HepG2 (cell line): ENCODE data around the gene IGFALS. TPM values are rescaled to one million over a fixed set of nuclear protein-coding genes. Genes with fewer than 3 reads are reported as not detected.

Experiments
- HMGXB3 ChIP-seq: sonication (generic); formaldehyde crosslinking; IDR thresholded peaks from 2 replicates; pipeline ENCODE4 v1.4.0; 2020; ENCODE audit warnings: missing genetic modification reagents, borderline replicate concordance
- polyA plus RNA-seq, 8 experiments: library from polyadenylated mRNA; depleted of rRNA in 3 of 8; stranded (reverse) in 7 of 8; unstranded in 1 of 8; fragments of >200 nt; fragmentation: Illumina TruSeq in 4 of 8; extraction: Trizol in 4 of 8; gene quantifications; 2 replicates each; pipeline versions ENCODE4 v1.2.1 to v1.2.3, GENCODE V29; 2011 to 2016; ENCODE audit warnings: low read depth in 4 of 8, missing spikeins in 1 of 8, mixed read lengths in 1 of 8; ENCODE audit not compliant: insufficient read depth in 1 of 8
- total RNA-seq, 5 experiments: library from RNA; depleted of rRNA; stranded (reverse); fragments of >200 nt; fragmentation: Illumina TruSeq; extraction: Trizol; gene quantifications; 2 replicates each; pipeline ENCODE4 v1.2.3, GENCODE V29; 2016; ENCODE audit warnings: low read depth in 1 of 5
- TF ChIP-seq, protein P1 (sequence below): sonication (generic); formaldehyde crosslinking; IDR thresholded peaks from 2 replicates; pipeline ENCODE4 v1.4.0; 2020; ENCODE audit warnings: missing genetic modification reagents

IGFALS gene
- total and polyA plus RNA-seq, 2 of the 13 experiments (the other 11 are each of a cell fraction or from before 2014, with no cell fraction given): 0.34 to 2.4 TPM

- TF ChIP-seq, protein P1, sequence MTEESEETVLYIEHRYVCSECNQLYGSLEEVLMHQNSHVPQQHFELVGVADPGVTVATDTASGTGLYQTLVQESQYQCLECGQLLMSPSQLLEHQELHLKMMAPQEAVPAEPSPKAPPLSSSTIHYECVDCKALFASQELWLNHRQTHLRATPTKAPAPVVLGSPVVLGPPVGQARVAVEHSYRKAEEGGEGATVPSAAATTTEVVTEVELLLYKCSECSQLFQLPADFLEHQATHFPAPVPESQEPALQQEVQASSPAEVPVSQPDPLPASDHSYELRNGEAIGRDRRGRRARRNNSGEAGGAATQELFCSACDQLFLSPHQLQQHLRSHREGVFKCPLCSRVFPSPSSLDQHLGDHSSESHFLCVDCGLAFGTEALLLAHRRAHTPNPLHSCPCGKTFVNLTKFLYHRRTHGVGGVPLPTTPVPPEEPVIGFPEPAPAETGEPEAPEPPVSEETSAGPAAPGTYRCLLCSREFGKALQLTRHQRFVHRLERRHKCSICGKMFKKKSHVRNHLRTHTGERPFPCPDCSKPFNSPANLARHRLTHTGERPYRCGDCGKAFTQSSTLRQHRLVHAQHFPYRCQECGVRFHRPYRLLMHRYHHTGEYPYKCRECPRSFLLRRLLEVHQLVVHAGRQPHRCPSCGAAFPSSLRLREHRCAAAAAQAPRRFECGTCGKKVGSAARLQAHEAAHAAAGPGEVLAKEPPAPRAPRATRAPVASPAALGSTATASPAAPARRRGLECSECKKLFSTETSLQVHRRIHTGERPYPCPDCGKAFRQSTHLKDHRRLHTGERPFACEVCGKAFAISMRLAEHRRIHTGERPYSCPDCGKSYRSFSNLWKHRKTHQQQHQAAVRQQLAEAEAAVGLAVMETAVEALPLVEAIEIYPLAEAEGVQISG: peak; percentile 19; the same call in 1 of the 2 replicates
- no peak for TF ChIP-seq HMGXB3 (CRISPR knock-in tag)
Observed at GRCh38 chr16:1794908-1795666, 1.6 kb upstream of the IGFALS start (continued).
